NCI-H446 treated with DMSO at 0.1 percent for 48 hours (cell line): ENCODE results near the gene FITM1.

Experiments used
- DNase-seq: peaks from one replicate; lab custom pipeline; 2025; lab: John Stamatoyannopoulos, UW

FITM1 gene

GRCh38 chr14:24139272-24139934 lies 8.9 kb downstream of the FITM1 start:
- no peak for DNase-seq

GRCh38 chr14:24141097-24141880 lies 10.8 kb downstream of the FITM1 start, which contains the start of gene EMC9:
Gene EMC9 (minus strand): TSS chr14:24141591. CDS start chr14:24141304, 287 bp downstream.
- peak; percentile 99 for DNase-seq

- no peak for DNase-seq
Observed at GRCh38 chr14:24143511-24143910, 13.1 kb downstream of the FITM1 start.

GRCh38 chr14:24144451-24144850 lies 14.0 kb downstream of the FITM1 start:
- no peak for DNase-seq

- DNase-seq = no peak
Observed at GRCh38 chr14:24145219-24145618, 14.8 kb downstream of the FITM1 start.

- no peak for DNase-seq
Observed at GRCh38 chr14:24145690-24146452, 15.4 kb downstream of the FITM1 start.

GRCh38 chr14:24146453-24146977 lies 16.1 kb downstream of the FITM1 start, which contains the start of gene PSME2:
Gene PSME2 (minus strand): TSS chr14:24146610. CDS start chr14:24146581, 29 bp downstream.
- peak; percentile 98 for DNase-seq

GRCh38 chr14:24146978-24147760 lies 16.7 kb downstream of the FITM1 start, which contains the start of gene RNF31:
Gene RNF31 (plus strand): TSS chr14:24147498. CDS start chr14:24147699, 201 bp downstream.
- peak; percentile 97 for DNase-seq

- no peak for DNase-seq
Observed at GRCh38 chr14:24147761-24148428, 17.4 kb downstream of the FITM1 start.

GRCh38 chr14:24149302-24149969 lies 19.0 kb downstream of the FITM1 start:
- DNase-seq = no peak

GRCh38 chr14:24150061-24150460 lies 19.6 kb downstream of the FITM1 start:
- no peak for DNase-seq

GRCh38 chr14:24150567-24150966 lies 20.1 kb downstream of the FITM1 start:
- DNase-seq = no peak

- no peak for DNase-seq
Observed at GRCh38 chr14:24150993-24151392, 20.5 kb downstream of the FITM1 start.

GRCh38 chr14:24151404-24152080 lies 21.1 kb downstream of the FITM1 start:
- DNase-seq = no peak

- no peak for DNase-seq
Observed at GRCh38 chr14:24155100-24155499, 24.6 kb downstream of the FITM1 start.

- no peak for DNase-seq
Observed at GRCh38 chr14:24156840-24157239, 26.4 kb downstream of the FITM1 start.

GRCh38 chr14:24157331-24157730 lies 26.9 kb downstream of the FITM1 start:
- no peak for DNase-seq

GRCh38 chr14:24159777-24160498 lies 29.5 kb downstream of the FITM1 start:
- DNase-seq = no peak

GRCh38 chr14:24160499-24160849 lies 30.0 kb downstream of the FITM1 start:
- no peak for DNase-seq
